Sigmoid colon (tissue), 7 donors: ENCODE measurements around the gene UBE2R2. TPM values are rescaled to one million over a fixed set of nuclear protein-coding genes. Genes with fewer than 3 reads are reported as not detected.
"Not testable (repeated sequence)": the region's sequence is repeated elsewhere in the genome, so short reads cannot be mapped to it uniquely, and the experiment has no call there.

Source experiments
- DNase-seq: peaks from one replicate; pipeline ENCODE4 v3.0.0-alpha.2; 2019
- H3K27ac ChIP-seq, 4 donors: fragments of 200-600 bp; sonication (generic); one replicate each; pipeline ENCODE4 v1.5.1; 2016 to 2019; ENCODE audit warnings: mild to moderate bottlenecking in 1 of 4
- H3K27me3 ChIP-seq, 3 donors: fragments of 200-600 bp; sonication (generic); one replicate each; pipeline ENCODE4 v1.5.1; 2019; ENCODE audit warnings: mild to moderate bottlenecking in 1 of 3
- H3K36me3 ChIP-seq, 4 donors: fragments of 200-600 bp; sonication (generic); one replicate each; pipeline ENCODE4 v1.5.1; 2016 to 2019
- H3K4me1 ChIP-seq, 4 donors: fragments of 200-600 bp; sonication (generic); one replicate each; pipeline ENCODE4 v1.5.1; 2017 to 2019
- H3K4me3 ChIP-seq, 4 donors: fragments of 200-600 bp; sonication (generic); one replicate each; pipeline ENCODE4 v1.5.1; 2017 to 2019; ENCODE audit warnings: mild to moderate bottlenecking in 2 of 4, moderate library complexity in 1 of 4
- H3K9me3 ChIP-seq, 4 donors: fragments of 200-600 bp in 3 of 4; sonication (generic) in 3 of 4; one replicate each; pipeline versions ENCODE4 v1.5.1 to v1.6.1; 2013 to 2019
- CTCF ChIP-seq, 4 experiments: fragments of 450-650 bp in 3 of 4; fragments of 200-600 bp in 1 of 4; IDR thresholded peaks; one replicate each; pipeline ENCODE4 v1.5.1; 2016 to 2019; ENCODE audit warnings: antibody characterized with exemption in 4 of 4, mild to moderate bottlenecking in 3 of 4, moderate library complexity in 2 of 4
- EP300 ChIP-seq, 4 donors: sonication (generic); formaldehyde crosslinking; IDR thresholded peaks; one replicate each; pipeline ENCODE4 v1.6.1; 2017; ENCODE audit warnings: antibody characterized with exemption in 4 of 4
- POLR2A ChIP-seq, 2 donors: fragments of 450-650 bp; IDR thresholded peaks; one replicate each; pipeline ENCODE4 v1.6.1; 2016; ENCODE audit warnings: antibody characterized with exemption in 2 of 2, mild to moderate bottlenecking in 2 of 2, moderate library complexity in 2 of 2
- POLR2AphosphoS5 ChIP-seq, 4 donors: sonication (generic); formaldehyde crosslinking; IDR thresholded peaks; one replicate each; pipeline ENCODE4 v1.6.1; 2017; ENCODE audit warnings: antibody characterized with exemption in 4 of 4
- WGBS, 2 donors: extraction: QIAGEN DNeasy Blood & Tissue Kit; methylation state at CpG; one replicate each; pipeline ENCODE4 v1.1.7; 2013; 5-methylcytosine and 5-hydroxymethylcytosine counted together
- intact Hi-C: fragments of 100-400 bp; cut with DNase I; formaldehyde crosslinking; loops from one replicate; pipeline ENCODE4 v1.15.1; 2023
- polyA plus RNA-seq, 3 donors: library from polyadenylated mRNA; stranded (reverse); fragments of 200-250 nt; gene quantifications; one replicate each; pipeline ENCODE4 v1.2.3, GENCODE V29; 2013
- total RNA-seq, 4 donors: library from RNA; depleted of rRNA; stranded (reverse); fragments of >200 nt; gene quantifications; one replicate each; pipeline ENCODE4 v1.1.0, GENCODE V29; 2016
- donor health status: healthy with polysubstance abuse.
- donor health status: Bipolar disorder and iron deficiency.
- donor health status: healthy.

Gene UBE2R2
- total and polyA plus RNA-seq, 7 donors: 23.2 to 32.4 (median 25.4) TPM

DNA sequence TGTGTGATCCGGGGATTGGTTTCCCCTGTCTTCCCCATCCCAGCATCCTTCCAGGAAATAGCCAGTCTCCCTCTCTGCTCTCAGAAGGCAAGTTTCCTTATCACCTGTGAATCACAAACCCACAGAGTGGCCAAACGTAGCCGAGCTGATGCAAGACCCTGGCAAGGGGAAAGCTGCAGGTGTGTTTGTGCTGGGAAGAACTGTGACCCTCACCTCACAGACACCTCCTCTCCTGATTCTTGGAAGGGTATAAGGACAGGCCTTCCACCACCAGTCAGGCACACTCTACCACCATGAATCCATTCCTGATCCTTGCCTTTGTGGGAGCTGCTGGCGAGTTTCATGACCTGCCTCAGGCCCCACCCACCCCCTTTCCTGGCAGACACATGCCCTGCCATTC, 21.7 kb upstream of the UBE2R2 start, which contains the start of gene PRSS3:
Gene PRSS3 (plus strand): TSS at position 281 of the 400 bp plus-strand sequence. CDS start 13 bp downstream, at position 294.
- WGBS, 2 donors: 23 to 67% methylated on average over 4 of the region's 4 CpGs
- TF ChIP-seq POLR2AphosphoS5 (IDR thresholded peaks at IDR 0.05) (no peak), POLR2A (IDR thresholded peaks at IDR 0.05) (no peak), EP300 (IDR thresholded peaks at IDR 0.05) (no peak), CTCF (IDR thresholded peaks at IDR 0.05) (no peak)
- H3K27ac ChIP-seq: no peak within 1 kb of the TSS

DNA sequence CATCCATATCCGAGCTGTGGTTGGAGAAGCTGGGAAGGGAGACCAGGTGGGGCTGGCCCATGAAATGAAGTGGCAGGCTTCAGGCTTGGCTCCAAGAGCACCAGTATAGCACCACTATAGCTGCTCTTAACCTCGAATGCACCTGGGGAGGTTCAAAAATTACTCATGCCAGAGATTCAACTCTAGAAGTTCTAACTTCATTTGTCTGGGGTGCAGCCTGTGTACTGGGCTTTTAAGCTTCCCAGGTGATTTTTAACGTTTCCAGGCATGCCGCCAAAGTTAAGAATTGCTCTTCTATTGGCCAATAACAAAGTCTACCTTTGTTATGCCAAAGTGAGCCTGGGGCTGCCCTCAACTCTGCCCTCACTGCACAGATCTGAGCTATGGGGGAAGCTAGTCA, 21.1 kb upstream of the UBE2R2 start:
- no peaks in the 10 kb centered on the region for H3K36me3 ChIP-seq
- intact Hi-C loops: no loop called here
- H3K27me3 ChIP-seq: no peaks in the 10 kb centered on the region
- no peak overlapping the region for H3K4me3 ChIP-seq
- H3K4me1 ChIP-seq: no peaks in the 10 kb centered on the region
- no peak for TF ChIP-seq POLR2AphosphoS5 (IDR thresholded peaks at IDR 0.05)
- TF ChIP-seq POLR2A (IDR thresholded peaks at IDR 0.05): no peak
- TF ChIP-seq CTCF (IDR thresholded peaks at IDR 0.05): no peak
- no peak for TF ChIP-seq EP300 (IDR thresholded peaks at IDR 0.05)
- DNase-seq: no peak
- H3K27ac ChIP-seq: no peak overlapping the region
- H3K9me3 ChIP-seq: no peaks in the 10 kb centered on the region
- WGBS, 2 donors: 13 to 61% methylated on average over 4 of the region's 4 CpGs

More for the DNA sequence above, 21.7 kb upstream of the UBE2R2 start, which contains the start of gene PRSS3:
- Histone ChIP-seq H3K4me1 (no peaks in the 10 kb centered on the region), H3K4me3 (no peak within 1 kb of the TSS), H3K36me3 (no peaks in the 10 kb centered on the region), H3K27me3 (no peaks in the 10 kb centered on the region), H3K9me3 (no peaks in the 10 kb centered on the region)
- intact Hi-C loops: no loop called here
- no peak for DNase-seq

DNA sequence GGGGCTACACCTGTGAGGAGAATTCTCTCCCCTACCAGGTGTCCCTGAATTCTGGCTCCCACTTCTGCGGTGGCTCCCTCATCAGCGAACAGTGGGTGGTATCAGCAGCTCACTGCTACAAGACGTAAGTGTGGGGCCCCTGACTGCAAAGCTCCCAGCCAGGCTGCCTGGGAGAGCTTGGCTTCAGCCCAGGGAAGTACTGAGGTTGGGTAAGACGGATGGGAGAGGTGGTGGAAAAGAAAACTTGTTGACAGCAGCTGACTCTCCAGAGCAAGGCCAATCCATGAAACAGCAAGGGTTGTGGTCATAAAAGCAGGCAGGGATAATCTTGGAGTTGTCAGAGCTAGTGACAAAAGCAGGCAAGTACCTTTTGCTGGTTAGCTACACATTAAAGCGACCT, 20.3 kb upstream of the UBE2R2 start:
- H3K27me3 ChIP-seq, intact Hi-C loops, H3K36me3 ChIP-seq, H3K9me3 ChIP-seq, H3K4me1 ChIP-seq, DNase-seq, H3K27ac ChIP-seq, H3K4me3 ChIP-seq: not testable (repeated sequence)
- WGBS, 2 donors: 83 to 91% methylated on average over 5 of the region's 5 CpGs

- H3K4me3 ChIP-seq: no peak overlapping the region
- H3K27me3 ChIP-seq: no peaks in the 10 kb centered on the region
- no peaks in the 10 kb centered on the region for H3K36me3 ChIP-seq
- H3K9me3 ChIP-seq: no peaks in the 10 kb centered on the region
- WGBS, 2 donors: 78 to 96% methylated on average over 8 of the region's 8 CpGs
- TF ChIP-seq CTCF (IDR thresholded peaks at IDR 0.05) (no peak), EP300 (IDR thresholded peaks at IDR 0.05) (no peak), POLR2AphosphoS5 (IDR thresholded peaks at IDR 0.05) (no peak), POLR2A (IDR thresholded peaks at IDR 0.05) (no peak)
- no peak for DNase-seq
- no peak overlapping the region for H3K27ac ChIP-seq
- intact Hi-C loops: no loop called here
- no peaks in the 10 kb centered on the region for H3K4me1 ChIP-seq
These were observed 19.1 kb upstream of the UBE2R2 start for GRCh38 chr9:33797837-33798236.

DNA sequence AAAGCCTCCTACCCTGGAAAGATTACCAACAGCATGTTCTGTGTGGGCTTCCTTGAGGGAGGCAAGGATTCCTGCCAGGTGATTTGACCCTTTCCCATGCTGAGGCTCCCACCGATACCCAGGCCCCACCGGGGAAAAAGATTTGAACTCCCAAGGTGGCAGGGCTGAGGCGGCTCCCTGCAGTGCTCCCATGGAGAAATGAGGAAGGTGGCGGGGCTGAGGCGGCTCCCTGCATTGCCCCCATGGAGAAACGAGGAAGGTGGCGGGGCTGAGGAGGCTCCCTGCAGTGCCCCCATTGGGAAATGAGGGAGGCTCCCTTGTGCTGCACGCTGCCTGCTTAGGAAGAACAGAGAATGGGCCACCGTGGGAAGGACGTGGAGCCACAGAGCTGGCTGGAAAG, 18.4 kb upstream of the UBE2R2 start:
- no peak overlapping the region for H3K4me3 ChIP-seq
- no peaks in the 10 kb centered on the region for H3K27me3 ChIP-seq
- TF ChIP-seq CTCF (IDR thresholded peaks at IDR 0.05): no peak
- no peak for TF ChIP-seq EP300 (IDR thresholded peaks at IDR 0.05)
- no peak for TF ChIP-seq POLR2A (IDR thresholded peaks at IDR 0.05)
- TF ChIP-seq POLR2AphosphoS5 (IDR thresholded peaks at IDR 0.05): no peak
- intact Hi-C loops: no loop called here
- no peaks in the 10 kb centered on the region for H3K9me3 ChIP-seq
- no peak overlapping the region for H3K27ac ChIP-seq
- no peak for DNase-seq
- WGBS, 2 donors: 89 to 94% methylated on average over 10 of the region's 10 CpGs
- no peaks in the 10 kb centered on the region for H3K4me1 ChIP-seq
- H3K36me3 ChIP-seq: no peaks in the 10 kb centered on the region
